Skin epidermis (tissue), 12 donors: ENCODE results near the gene PMAIP1.

Source experiments
- H3K27ac ChIP-seq, 21 experiments: fragments of 200-600 bp; sonication (generic) in 11 of 21; one replicate each; pipeline ENCODE4 v1.5.0; 2020; ENCODE audit warnings: mild to moderate bottlenecking in 3 of 21, inconsistent platforms in 2 of 21, moderate library complexity in 2 of 21
- H3K4me3 ChIP-seq, 7 experiments: fragments of 200-600 bp; sonication (generic) in 2 of 7; one replicate each; pipeline ENCODE4 v1.5.0; 2020; ENCODE audit warnings: inconsistent platforms in 2 of 7, mild to moderate bottlenecking in 2 of 7, moderate library complexity in 1 of 7

Gene PMAIP1

DNA sequence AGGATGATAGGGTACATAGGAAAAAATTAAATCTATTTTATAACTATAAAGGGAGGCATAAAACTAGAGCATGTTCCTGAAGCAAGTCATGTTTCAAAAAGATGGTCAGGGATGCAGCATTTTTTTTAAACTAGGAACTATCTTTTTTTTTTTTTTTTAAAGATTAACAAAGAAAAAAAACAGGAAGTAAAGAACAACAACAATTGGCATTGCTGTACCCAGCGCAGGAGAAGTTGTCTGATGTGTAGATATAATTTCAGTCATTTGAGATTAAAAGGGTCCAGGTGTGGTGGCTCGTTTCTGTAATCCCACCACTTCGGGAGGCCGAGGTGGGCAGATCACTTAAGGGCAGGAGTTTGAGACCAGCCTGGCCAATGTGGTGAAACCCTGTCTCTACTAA is 41.5 kb downstream of the PMAIP1 start:
- no peak overlapping the region for H3K4me3 ChIP-seq

DNA sequence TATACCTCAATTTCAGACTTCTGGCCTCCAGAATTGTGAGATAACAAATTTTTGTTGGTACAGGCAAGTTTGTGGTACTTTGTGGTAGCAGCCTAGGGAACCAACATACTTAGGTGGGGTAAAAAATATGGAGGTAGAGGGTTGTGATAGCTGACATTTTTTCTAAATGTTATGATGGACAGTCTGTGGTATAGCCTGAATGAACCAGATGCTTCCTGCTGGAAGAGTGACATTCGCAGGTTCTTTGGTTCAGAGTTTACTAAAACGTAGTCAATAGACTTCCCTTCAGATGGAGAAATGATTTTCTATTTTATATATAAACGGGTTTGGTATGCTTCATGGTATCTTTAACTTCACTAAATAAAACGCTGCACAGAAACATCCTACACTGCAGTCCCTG is 42.8 kb downstream of the PMAIP1 start:
- H3K4me3 ChIP-seq, result no peak overlapping the region
- no peak overlapping the region for H3K27ac ChIP-seq

More for the DNA sequence above, 41.5 kb downstream of the PMAIP1 start:
- H3K27ac ChIP-seq, result no peak overlapping the region

DNA sequence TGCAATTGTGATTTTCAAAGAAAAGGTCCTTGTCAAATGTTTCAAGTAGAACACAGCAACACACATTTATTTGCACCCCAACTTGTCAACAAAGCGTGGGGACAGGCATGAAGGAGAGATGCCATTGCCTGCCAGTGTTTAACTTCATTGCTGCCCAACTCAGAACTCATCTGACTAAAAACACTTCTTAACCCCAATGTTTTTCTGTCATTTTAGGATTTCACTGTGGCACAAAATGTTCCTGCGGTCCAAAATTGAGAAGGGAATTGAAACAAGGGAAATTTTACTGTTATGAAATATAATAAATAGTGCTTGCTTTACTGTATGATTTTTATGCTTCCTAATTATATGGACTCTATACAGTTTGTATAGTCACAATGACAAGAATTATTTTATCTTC is 45.7 kb downstream of the PMAIP1 start:
- no peak overlapping the region for H3K27ac ChIP-seq
- no peak overlapping the region for H3K4me3 ChIP-seq

DNA sequence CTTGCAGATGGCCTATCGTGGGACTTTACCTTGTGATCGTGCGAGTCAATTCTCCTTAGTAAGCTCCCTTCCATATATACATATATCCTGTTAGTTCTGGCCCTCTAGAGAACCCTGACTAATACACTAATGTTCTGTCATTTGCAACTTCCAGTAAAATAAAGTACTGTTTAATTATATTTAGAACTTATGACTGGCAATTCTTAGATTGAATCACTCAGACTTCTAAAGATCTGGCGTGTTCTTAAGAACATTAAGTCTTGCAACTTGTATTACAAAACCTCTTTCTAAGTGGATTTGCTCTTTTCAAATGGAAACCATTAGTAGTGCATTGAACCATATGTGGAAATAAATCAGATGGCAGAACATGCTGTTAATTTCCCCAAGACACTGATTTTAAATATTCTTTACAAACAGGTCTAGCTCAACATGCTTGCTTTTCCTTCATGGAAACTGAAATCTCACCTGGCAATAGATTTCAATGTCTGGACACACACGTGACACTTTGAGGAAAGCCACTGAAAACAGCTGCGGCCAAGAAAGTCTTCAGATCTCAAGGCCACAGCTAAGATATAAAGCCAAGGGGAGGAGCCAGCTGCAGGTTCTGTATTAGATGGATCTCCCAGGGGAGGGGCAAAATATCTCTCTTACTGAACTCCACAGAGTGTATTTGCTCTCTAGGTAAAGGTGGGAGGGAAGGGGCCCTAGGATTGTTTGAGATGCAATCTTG is 50.6 kb downstream of the PMAIP1 start:
- Histone ChIP-seq H3K4me3 (no peak overlapping the region), H3K27ac (peak overlapping the region in 4 of 21 experiments; percentile 2 to 62 (median 10))

GRCh38 chr18:59951591-59951990 is 51.8 kb downstream of the PMAIP1 start:
- no peak overlapping the region for H3K4me3 ChIP-seq
- peak overlapping the region in 3 of 21 experiments; percentile 18 to 22 (median 20) for H3K27ac ChIP-seq

GRCh38 chr18:59952283-59953007 is 52.6 kb downstream of the PMAIP1 start:
- Histone ChIP-seq H3K27ac (peak overlapping the region in 2 of 21 experiments; percentile 20 to 22), H3K4me3 (no peak overlapping the region)
